ENCODE measurements around the gene KRT15.

- no peak for TF ChIP-seq CTCF (IDR thresholded peaks at IDR 0.05)
- TF ChIP-seq POLR2A (IDR thresholded peaks at IDR 0.05), result no peak
- no peak for TF ChIP-seq POLR2AphosphoS5 (IDR thresholded peaks at IDR 0.05)
- TF ChIP-seq EP300 (IDR thresholded peaks at IDR 0.05), result no peak
Observed at GRCh38 chr17:41537990-41538389, 19.3 kb upstream of the KRT15 start.
